B cell (primary cell): ENCODE data around the gene USH2A.

Source experiments
- EZH2 ChIP-seq: IDR thresholded peaks from 2 replicates; pipeline ENCODE4 v1.6.1; 2012; ENCODE audit warnings: borderline replicate concordance, low read depth, mild to moderate bottlenecking, moderate library complexity, low read length; ENCODE audit not compliant: insufficient read depth, poor library complexity, severe bottlenecking
- TF ChIP-seq, protein P1 (sequence below): fragments of 200-600 bp; IDR thresholded peaks from one replicate; pipeline ENCODE4 v1.8.0; 2022; ENCODE audit warnings: antibody characterized with exemption, mild to moderate bottlenecking

DNA sequence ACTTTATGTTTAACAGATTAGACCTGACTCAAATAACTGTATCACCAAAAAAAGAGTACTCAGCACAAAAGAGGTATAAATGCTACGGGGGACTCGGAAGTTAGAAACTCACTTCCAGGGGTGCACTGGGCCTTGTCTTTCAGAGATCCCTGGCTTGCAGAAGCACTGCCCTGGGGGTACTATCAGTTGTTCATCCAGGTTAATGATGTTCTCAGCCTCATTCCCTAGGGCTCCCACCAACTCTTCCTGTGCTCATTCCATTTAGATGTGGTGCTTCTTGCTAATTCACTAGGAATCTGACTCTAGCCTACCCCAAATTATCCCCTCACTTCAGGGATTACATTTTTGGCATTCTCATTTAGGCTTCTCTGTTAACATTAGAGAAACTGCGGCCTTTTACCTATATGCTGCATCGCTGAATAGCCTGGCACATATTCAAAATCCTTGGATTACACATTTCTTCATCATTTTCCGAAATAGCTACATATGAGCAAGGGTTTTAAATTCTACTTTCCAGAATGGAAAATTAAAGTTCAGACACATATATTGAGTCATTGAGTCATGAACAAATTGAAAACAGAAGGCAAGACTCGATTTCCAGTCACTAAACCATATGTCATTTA lies 517.6 kb downstream of the USH2A start:
- TF ChIP-seq, protein P1, sequence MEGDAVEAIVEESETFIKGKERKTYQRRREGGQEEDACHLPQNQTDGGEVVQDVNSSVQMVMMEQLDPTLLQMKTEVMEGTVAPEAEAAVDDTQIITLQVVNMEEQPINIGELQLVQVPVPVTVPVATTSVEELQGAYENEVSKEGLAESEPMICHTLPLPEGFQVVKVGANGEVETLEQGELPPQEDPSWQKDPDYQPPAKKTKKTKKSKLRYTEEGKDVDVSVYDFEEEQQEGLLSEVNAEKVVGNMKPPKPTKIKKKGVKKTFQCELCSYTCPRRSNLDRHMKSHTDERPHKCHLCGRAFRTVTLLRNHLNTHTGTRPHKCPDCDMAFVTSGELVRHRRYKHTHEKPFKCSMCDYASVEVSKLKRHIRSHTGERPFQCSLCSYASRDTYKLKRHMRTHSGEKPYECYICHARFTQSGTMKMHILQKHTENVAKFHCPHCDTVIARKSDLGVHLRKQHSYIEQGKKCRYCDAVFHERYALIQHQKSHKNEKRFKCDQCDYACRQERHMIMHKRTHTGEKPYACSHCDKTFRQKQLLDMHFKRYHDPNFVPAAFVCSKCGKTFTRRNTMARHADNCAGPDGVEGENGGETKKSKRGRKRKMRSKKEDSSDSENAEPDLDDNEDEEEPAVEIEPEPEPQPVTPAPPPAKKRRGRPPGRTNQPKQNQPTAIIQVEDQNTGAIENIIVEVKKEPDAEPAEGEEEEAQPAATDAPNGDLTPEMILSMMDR, result no peak
- TF ChIP-seq EZH2, result no peak
